Activated CD4-positive, alpha-beta T cell treated with anti-CD3 and anti-CD28 coated beads, Interleukin-2, amount 50 U/mL, for 16 hours (primary cell): ENCODE results near the gene LRP5.
"Not testable (repeated sequence)": the region's sequence is repeated elsewhere in the genome, so short reads cannot be mapped to it uniquely, and the experiment has no call there.

Experiments used
- DNase-seq: peaks from one replicate; pipeline ENCODE4 v3.0.0-alpha.2; 2020

Gene LRP5

DNA sequence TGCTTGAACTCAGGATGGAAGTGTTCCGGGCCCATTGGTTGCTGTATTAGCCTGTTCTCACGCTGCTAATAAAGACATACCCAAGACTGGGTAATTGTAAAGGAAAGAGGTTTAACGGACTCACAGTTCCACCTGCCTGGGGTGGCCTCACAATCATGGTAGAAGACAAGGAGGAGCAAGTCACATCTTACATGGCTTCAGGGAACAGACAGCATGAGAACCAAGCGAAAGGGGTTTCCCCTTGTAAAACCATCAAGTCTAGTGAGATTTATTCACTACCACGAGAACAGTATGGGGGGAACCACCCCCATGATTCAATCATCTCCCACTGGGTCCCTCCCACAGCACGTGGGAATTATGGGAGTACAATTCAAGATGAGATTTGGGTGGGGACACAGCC, 135.5 kb downstream of the LRP5 start:
- DNase-seq, result not testable (repeated sequence)

DNA sequence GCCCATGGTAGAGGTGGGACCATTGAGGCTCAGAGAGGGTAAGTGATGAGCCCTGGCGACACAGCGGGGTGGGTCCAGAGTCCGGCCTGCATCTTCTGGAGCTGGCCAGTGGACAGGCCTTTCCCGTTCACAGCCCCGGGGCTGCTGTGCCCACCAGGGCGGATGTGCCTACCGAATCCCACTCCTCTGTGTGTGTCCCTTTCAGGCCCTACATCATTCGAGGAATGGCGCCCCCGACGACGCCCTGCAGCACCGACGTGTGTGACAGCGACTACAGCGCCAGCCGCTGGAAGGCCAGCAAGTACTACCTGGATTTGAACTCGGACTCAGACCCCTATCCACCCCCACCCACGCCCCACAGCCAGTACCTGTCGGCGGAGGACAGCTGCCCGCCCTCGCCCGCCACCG, 136.2 kb downstream of the LRP5 start:
- no peak for DNase-seq

DNA sequence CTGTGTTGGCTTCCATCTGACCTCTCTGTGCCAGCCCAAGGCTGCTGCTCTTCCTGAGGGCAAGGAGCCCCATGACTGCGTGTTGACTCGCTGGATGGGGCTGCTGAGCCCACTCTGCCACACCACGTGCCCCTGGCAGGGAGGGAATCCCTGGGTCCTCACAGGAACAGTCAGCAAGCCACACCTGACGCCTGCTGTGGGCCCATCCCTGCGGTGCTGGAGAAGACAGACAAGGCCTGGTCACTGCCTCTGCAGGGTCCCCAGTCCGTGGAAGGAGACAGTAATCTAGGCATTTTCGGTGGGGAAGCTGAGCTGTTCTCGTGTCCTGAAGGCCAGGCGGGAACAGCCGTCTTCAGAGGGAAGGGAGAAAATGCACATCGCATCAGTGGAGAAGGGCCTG, 137.6 kb downstream of the LRP5 start:
- DNase-seq, result no peak

DNA sequence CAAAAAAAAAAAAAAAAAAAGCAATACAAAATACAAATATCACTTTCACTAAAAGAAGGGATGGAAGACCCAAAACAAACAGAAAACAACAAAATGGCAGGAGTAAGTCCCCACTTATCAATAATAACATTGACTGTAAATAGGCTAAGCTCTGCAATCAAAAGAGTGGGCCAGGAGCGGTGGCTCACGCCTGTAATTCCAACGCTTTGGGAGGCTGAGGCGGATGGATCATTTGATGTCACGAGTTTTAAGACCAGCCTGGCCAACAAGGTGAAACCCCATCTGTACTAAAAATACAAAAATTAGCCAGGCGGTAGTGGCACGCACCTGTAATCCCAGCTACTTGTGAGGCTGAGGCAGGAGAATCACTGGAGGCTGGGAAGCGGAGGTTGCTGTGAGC, 138.3 kb downstream of the LRP5 start:
- no peak for DNase-seq

DNA sequence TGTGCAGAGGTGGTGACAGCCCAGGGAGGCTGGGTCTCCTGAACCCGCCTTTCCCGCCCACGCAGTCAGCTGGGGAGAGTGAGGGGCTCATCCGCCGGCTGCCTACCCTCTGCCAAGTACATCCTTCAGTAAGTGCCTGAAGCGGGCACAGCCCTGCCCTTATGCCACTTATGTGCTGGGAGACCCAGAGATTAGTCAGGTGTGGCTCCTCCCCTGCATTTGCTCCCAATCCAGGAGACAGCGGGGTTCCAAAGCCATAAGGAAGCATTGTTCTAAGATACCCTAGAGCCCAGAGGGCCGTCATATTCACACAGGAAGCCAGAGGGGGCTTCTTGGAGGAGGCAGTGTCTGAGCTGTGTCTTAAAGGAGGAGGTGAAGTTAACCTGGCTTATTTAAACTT, 142.4 kb downstream of the LRP5 start:
- no peak for DNase-seq

DNA sequence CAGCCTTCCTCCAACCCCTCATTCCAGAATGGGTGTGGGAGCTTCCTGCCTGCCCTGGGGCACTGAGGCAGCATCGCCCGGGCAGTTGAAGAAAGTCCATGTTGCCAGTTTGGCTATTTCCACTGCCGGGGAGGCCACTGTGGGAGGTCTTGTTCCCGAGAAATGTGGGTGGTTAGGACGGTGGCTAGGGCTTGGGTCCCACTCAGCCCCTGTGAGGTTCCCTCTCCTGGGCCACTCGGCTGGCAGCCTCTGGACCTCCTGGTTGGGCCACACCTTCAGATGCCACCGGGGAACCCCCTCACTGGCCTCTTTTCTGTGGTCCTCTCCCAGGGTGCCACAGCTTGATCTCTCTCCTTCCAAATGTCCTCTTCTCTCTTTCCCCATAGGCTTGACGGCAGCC, 143.1 kb downstream of the LRP5 start:
- DNase-seq, result no peak

DNA sequence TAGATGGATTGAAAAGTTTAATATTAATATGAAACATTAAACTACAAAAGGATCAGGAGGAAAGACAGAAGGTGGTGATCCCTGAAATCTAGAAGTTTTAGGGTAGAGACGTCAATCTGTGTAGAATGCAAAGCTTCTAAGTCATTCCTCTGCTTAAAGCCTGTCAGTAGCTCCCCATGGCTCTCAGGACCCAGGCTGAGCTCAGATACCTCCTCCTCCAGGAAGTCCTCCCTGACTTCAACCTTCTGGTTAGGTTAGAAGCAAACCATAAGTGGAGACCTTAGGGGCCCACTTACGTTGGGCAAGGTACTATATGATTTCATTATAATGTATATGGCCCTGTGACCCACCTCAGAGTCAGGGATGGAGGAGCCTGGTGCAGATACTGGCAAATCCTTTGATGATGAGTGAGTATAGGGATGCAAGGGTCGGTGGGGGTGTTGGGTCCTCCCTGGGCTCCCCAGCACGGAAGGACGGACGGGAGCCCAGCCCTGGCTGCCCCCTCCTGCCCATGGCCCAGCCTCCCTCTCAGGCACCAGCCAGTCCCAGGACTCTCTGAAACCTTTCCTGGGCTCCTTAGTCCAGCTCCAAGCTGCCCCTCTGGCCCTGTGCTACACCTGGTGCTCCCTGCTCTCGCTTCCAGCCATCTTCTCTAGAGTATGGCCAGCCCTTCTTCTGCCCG, 145.0 kb downstream of the LRP5 start:
- DNase-seq, result no peak

DNA sequence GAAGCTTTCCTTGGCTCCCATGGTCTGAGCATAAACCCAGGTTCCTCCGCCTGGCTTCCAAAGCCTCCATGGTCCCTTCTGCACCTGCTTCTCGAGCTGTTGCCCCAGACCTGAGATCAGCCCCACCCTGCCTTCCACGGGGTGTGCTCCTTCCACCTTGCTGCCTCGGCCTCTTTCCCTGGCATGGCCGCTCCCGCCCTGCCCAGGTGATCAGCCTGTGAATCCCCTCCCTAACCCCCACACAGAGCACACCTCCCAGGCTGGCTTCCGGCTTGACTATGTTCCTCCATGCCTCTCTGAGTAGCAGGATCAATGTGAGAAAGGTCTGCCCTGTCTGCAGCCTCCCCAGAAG, 145.5 kb downstream of the LRP5 start:
- DNase-seq, result no peak

DNA sequence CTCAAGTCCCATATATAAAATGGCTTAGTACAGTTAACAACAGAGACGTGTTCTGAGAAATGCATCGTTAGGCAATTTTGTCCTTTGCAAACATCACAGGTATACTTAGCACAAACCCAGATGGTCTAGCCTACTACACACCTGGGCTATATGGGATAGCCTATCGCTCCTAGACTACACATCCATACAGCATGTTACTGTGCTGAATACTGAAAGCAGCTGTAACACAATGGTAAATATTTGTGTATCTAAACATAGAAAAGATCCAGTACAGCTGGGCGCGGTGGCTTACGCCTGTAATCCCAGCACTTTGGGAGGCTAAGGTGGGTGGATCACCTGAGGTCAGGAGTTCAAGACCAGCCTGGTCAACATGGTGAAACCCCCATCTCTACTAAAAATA, 145.9 kb downstream of the LRP5 start:
- DNase-seq, result not testable (repeated sequence)

DNA sequence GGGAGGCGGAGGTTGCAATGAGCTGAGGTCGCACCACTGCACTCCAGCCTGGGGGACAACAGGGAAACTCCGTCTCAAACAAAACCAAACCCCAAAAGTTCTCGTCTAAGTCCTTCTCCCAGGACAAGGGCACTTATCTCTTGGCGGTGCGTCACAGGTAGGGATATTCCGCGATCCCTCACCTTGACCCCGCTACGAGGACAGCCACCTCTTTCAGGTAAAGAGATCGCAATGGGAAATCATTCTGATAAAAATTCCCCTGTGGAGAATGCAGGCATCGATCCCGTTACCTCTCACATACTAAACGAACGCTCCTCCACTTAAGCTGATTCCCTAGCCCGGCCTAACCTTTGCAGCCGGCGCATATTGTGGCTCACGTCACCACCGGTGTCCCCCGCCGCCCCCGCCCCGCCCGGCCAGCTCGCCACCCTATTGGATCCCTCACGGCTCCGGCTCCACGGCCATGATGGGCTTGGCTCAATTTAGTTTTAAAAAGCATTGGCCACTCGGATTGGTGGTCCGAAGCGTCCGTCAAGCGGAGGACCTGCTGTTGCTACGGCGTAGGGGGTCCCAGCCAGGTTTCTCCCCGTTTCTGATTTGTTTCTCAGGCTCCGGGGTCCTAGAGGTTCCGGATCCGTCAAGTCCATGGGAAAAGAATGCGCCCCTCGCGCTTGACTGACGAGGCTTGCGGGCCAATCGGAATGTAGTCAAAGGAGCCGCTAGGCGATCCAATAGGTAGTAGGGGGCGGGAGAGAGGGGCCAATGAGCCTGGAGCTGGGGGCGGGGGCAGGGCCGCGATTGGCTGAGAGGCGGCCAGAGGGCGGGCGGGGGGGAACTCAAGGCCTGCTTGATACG, 147.7 kb downstream of the LRP5 start:
- DNase-seq, result peak; percentile 97

DNA sequence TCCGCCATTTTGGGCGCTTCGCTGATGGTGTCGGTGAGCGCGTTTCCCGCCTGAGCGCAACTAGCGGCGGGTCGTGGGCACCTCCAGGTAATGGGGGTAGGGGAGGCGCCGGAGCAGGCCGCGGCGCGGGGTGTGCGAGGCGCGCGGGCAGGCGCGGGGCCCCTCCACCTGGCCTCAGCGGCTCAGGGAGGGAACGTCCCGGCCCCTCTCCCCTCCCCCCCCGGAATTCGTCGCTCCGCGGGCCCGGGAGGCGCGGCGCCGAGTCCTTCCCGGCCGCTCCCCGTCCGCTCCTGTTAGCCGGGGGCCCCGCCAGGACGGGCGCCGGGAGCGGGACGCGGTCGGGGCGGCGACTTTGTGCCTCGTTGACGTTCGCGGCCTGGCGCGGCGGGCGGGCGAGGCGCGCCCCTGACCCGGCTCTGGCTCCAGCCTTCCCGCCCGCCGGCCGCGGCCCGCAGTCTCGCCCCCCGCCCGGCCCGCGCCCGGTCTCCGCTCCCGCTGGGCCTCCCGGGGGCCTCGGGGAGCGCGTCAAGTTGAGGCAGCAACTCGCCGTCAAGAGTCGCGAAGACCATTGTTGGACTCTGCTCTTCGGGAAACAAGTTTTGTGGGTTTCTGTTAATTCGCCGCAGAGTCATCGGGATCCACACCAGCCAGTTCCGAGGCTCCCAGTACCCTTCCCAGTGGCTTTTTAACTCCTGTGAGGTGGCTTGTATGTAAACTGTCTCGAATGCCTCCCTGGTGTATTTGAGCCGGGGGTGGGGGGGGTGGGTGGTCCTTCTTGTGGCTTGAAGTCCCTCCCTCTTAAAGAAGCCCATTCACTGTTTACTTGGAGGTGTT, 148.6 kb downstream of the LRP5 start, which contains the start of gene PPP6R3:
Gene PPP6R3 (plus strand): TSS at position 12 of the 834 bp plus-strand sequence. CDS start 76,913 bp downstream, outside the sequence.
- peak; percentile 24 for DNase-seq

DNA sequence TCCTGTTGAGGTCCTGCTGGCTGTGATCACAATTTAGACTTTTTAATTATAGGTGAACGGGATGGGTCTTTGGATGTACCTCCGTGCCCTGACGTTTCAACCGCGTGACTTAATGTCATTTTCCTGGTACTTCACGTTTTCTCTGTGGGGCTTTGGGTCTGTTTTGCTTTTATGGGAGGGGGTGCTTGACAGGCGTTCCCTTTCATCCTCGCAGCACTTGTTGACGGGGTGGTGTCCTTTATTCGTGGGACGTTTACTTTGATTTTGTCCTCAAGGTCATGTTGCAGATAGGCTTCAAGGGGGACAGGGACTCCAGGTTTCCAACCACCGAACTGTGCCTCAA, 149.2 kb downstream of the LRP5 start:
- DNase-seq, result no peak

DNA sequence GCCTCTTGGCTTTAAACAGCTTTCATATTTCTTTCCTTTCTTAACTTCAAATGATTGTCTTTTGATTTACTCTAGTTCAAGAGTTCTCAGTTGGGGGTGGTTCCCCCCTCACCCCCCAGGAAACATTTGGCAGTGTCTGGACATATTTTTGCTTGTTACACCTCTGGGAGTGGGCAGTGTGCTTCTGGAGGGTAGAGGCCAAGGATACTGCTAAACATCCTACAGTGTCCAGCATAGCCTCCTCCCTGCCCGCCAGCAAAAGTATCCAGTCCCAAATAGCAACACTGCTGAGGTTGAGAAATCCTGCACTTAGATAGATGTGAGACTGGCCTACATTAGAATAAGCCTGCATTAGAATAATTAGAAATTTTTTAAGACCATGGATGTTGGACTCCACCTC, 151.3 kb downstream of the LRP5 start:
- no peak for DNase-seq

DNA sequence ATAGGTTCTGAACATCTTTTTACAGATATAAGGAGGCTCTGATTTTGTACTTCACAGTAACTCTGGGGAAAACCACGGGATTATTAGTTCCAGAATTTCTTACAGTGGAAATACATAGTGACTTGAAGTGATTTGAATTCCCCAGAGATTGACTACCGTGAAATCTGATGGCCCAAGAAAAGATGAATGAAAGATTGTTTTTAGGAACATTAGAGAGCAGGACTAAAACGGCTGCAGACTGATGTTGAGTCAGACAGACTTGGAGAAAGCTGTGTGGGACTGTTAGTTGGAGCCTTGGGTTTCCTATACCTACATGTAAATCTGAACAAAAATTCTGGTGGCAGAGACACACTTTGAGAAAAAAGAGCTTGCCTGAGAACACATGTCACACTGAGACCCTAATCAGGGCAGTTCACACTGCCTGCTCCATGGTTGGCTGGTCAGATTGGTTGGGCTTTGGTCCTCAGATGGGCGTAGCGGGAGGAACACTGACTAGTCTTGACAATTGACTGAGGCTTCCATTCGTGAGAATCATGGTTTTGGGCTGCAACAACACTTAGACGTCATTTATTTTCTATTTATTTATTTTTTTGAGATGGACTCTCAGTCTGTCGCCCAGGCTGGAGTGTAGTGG, 154.9 kb downstream of the LRP5 start:
- DNase-seq, result no peak

DNA sequence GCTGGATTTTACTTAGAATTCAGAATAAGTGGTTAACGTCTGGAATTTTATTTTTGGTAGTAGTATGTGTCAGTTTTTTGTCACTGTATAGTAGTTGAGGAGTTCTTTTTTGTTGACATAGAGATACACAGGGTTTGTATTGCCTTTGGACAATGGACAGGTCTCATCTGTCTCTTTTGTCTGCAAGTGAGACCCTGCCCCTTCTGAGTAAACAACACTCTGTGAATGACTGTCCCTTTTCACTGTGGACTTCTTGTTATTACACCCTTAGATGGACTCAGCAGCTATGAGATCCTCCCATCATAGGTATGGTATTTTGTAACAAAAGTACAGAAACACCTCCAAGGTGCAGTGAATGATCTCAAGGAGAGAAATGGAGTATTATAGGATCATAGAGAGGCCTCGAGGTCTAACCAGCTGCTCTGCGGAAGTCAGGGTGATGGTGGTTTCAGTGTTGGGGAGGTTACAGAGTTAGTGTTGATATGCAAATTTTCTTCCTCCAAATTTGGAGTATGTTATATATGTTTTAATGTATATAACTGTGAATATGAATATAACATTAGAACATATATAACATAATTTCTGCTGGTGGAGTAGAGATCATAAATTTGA, 155.9 kb downstream of the LRP5 start:
- DNase-seq, result peak; percentile 34

DNA sequence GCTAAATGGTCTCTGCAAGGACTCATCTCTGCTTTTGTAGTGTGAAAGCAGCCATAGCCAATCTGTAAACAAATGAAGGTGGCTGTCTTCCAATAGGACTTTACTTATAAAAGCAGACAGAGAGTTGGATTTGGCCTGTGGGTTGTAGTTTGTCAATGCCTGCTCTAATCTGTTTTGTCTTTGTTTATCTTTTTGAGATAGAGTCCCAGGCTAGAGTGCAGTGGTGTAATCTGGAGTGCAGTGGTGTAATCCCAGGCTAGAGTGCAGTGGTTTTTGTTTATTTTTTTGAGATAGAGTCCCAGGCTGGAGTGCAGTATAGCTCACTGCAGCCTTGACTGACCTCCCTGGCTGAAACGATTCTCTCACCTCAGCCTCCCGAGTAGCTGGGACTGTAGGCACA, 156.7 kb downstream of the LRP5 start:
- no peak for DNase-seq

DNA sequence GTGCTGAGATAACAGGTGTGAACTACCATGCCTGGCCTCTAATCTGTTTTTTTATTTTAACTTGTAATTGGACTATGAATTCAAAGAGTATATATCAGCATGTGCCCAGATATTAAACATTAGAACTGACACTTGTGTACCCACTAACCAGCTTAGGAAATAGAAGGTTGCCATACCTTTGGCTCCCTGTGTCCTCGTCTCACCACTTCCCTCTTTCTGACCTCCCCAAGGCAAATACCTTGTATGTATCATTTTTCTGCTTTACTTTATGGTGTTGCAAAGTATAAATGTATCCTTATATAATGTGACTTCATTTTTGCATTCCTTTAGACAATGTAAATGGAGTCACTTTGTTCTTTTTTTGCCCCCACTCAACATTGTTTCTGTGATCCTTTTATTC, 157.3 kb downstream of the LRP5 start:
- no peak for DNase-seq

DNA sequence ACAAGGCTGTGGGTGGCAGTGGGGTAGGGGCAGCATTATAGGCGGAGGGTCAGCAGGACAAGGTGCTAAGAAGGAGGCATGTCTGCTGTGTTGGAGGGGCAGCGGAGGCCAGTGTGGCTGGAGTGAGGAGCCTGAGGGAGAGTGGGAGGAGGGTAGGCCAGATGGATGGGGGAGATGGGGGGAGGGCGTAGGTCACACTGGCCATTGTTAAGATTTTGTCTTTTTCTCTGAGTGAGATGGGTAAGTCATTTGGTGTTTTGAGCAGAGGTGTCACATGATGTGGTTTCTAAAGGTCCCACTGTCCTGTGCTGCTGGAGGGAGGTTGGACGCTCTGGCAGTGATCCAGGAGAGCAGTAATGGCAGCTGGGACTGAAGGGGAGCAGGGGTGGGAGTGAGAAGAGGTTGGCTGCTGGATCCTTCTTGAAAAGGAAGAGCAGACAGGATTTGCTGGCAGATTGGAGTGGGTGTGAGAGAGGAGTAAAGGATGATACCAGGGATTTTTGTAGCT, 158.0 kb downstream of the LRP5 start:
- no peak for DNase-seq

DNA sequence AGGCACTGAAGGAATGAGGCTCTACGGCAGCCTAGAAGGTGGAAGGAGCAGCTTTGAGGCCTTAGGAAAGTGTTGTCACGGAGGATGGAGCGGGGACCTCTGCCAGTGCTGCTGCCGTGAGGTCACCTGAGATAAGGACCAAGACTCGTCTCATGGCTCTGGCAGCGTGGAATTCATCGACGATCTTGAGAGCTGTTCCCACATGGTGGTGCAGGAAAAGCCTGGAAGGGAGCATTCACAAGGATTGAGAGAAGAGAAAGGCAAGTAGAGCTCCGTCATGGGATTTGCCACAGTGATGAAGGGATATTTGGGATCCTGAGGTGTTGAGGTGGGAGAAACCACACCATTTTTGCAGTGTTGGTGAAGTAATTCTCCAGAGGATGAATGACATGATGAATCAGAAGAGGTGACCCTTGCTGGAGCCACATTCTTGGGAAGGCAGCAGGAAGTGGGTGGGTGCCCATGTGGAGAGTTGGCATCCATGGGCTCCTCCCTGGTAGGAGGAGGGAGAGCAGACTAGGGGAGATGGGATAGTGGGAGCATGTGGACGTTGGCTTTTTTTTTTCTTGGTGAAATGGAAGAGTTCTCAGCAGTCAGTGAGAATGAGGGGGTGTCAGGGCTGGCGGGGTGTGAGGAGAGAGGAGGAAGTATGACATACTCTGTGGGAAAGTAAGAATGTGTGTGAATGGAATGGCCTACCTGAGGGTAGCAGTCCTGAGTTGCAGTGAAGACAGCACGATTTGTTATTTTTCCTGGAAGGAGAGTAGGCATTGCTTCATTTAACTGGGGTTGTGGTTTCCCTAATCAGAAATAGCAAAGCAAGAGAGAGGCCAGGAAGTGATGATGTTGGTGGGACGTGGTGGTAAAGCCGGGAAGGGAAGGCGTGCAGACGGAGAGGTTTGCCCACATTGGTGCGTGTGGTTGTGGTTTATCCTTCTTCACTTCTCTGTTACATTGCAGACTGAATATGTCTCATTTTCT, 159.3 kb downstream of the LRP5 start:
- DNase-seq, result peak; percentile 78

DNA sequence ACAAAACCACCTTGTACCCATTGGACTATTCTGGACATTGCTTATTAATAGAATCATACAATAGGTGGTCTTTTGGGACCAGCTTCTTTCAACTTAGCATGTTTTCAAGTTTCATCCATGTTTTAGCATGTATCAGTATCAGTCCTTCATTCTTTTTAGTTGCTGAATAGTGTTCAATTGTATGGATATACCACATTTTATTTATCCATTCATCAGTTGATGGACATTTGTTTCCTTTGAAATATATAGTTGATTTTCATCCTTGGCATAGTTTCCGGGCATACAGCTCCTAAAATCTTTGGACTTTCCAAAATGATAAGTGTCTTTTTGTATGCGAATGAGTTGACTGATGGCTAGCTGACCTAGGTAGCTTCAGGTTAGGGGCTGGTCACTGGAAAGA, 160.4 kb downstream of the LRP5 start:
- DNase-seq, result no peak

DNA sequence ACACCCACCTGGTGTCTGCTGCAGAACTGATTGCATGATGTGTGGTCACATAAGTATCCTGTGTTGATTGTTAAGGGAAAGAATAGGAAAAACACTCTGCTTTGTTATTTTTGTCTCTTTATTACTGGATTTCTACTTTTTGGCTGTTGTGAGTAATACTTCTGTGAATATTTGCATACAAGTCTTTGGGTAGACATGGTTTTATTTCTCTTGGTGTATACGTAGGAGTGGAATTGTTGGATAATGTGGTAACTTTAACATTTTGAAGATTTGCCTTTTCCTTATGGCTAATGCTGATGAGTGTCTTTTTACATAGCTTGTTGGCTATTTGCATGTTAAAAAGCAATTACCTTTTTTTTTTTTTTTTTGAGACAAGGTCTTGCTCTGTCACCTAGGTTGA, 161.3 kb downstream of the LRP5 start:
- DNase-seq, result no peak
